SU-DHL-6 (cell line): ENCODE data around the gene ZMAT1.

Experiments
- H2AFZ ChIP-seq: fragments of 200-600 bp; sonication (generic); 2 replicates; pipeline ENCODE4 v1.6.1; 2014; ENCODE audit warnings: low read depth, mild to moderate bottlenecking, moderate library complexity, mixed read lengths, antibody characterized with exemption, low read length; ENCODE audit not compliant: severe bottlenecking
- H3F3A ChIP-seq: fragments of 200-600 bp; shearing (Covaris generic); 2 replicates; pipeline ENCODE4 v1.6.0; 2016; ENCODE audit warnings: antibody characterized with exemption, mild to moderate bottlenecking; ENCODE audit not compliant: insufficient read depth
- H3K27ac ChIP-seq: fragments of 200-600 bp; sonication (generic); 2 replicates; pipeline ENCODE4 v1.5.1; 2016; ENCODE audit warnings: low read depth, mild to moderate bottlenecking, low read length, moderate library complexity, mixed read lengths
- H3K27me3 ChIP-seq: fragments of 200-600 bp; sonication (generic), shearing (Covaris generic); 2 replicates; pipeline ENCODE4 v1.6.0; 2014; ENCODE audit warnings: mild to moderate bottlenecking, low read length
- H3K36me3 ChIP-seq: fragments of 200-600 bp; sonication (generic); 2 replicates; pipeline ENCODE4 v1.6.1; 2014; ENCODE audit warnings: mild to moderate bottlenecking, low read length, mixed read lengths
- H3K4me2 ChIP-seq: fragments of 300-600, 200-600 bp; shearing (Covaris generic), sonication (generic); 2 replicates; pipeline ENCODE4 v1.6.0; 2014; ENCODE audit warnings: low read length, low read depth, mild to moderate bottlenecking; ENCODE audit not compliant: poor library complexity, severe bottlenecking
- H3K4me3 ChIP-seq: fragments of 200-600 bp; sonication (generic); 2 replicates; pipeline ENCODE4 v1.5.1; 2014; ENCODE audit warnings: antibody characterized with exemption, low read length, mild to moderate bottlenecking, mixed read lengths; ENCODE audit not compliant: insufficient read depth, poor library complexity, severe bottlenecking
- H3K79me2 ChIP-seq: fragments of 200-600 bp; sonication (generic); 2 replicates; pipeline ENCODE4 v1.6.1; 2014; ENCODE audit warnings: mild to moderate bottlenecking, low read length, moderate library complexity; ENCODE audit not compliant: insufficient read depth
- H3K9ac ChIP-seq: fragments of 200-600 bp; sonication (generic); 2 replicates; pipeline ENCODE4 v1.7.0; 2014; ENCODE audit warnings: mild to moderate bottlenecking, low read length
- H3K9me2 ChIP-seq: fragments of 200-600 bp; sonication (generic); replicated peaks from 2 replicates; pipeline ENCODE4 v1.6.1; 2014; ENCODE audit warnings: low read length; ENCODE audit not compliant: insufficient read depth
- H3K9me3 ChIP-seq: fragments of 200-600 bp; sonication (generic); 2 replicates; pipeline ENCODE4 v1.6.1; 2014; ENCODE audit warnings: low read length, mixed read lengths; ENCODE audit not compliant: insufficient read depth
- H4K20me1 ChIP-seq: fragments of 200-600 bp; sonication (generic); 2 replicates; pipeline ENCODE4 v1.6.1; 2014; ENCODE audit warnings: low read depth, mild to moderate bottlenecking, antibody characterized with exemption, low read length, moderate library complexity, mixed read lengths
- EZH2phosphoT487 ChIP-seq: fragments of 200-600 bp; sonication (generic), shearing (Covaris generic); conservative IDR thresholded peaks from 2 replicates; pipeline ENCODE4 v1.6.1; 2018; ENCODE audit warnings: mild to moderate bottlenecking, antibody characterized with exemption, low read length, moderate library complexity, mixed read lengths
- TF ChIP-seq, protein P1 (sequence below): fragments of 200-600 bp; sonication (generic); IDR thresholded peaks from one replicate; pipeline ENCODE4 v1.5.1; 2017; ENCODE audit warnings: antibody characterized with exemption, mild to moderate bottlenecking, low read length, moderate library complexity; ENCODE audit not compliant: insufficient read depth, poor library complexity, severe bottlenecking

The ZMAT1 gene

DNA sequence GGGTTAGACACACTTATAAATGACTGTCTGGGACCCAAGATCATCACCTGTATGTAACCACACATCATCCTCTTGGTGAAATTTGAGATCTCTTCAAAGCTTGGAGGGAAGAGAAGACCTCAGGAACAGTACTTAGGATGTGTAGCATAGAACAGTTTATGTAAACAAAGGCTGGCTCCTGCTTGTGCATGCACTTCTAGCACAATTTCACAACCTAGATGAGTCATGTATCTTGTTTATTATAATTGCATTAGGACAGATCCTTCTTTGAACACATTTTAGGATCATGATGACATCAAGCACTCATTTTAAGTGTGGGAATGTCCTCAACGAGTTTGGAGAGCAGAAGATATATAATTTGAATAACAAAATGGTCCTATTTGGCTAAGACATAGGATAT is 26.3 kb upstream of the ZMAT1 start:
- H3K9me2 ChIP-seq: no peaks in the 10 kb centered on the region
- no peak overlapping the region for H3K4me2 ChIP-seq
- no peaks in the 10 kb centered on the region for H4K20me1 ChIP-seq
- no peak overlapping the region for H3K9ac ChIP-seq
- H2AFZ ChIP-seq: no peak overlapping the region
- no peak overlapping the region for H3K27ac ChIP-seq
- H3K27me3 ChIP-seq: no peaks in the 10 kb centered on the region
- H3F3A ChIP-seq: no peaks in the 10 kb centered on the region
- H3K9me3 ChIP-seq: no peaks in the 10 kb centered on the region
- H3K79me2 ChIP-seq: no peaks in the 10 kb centered on the region
- TF ChIP-seq, protein P1, sequence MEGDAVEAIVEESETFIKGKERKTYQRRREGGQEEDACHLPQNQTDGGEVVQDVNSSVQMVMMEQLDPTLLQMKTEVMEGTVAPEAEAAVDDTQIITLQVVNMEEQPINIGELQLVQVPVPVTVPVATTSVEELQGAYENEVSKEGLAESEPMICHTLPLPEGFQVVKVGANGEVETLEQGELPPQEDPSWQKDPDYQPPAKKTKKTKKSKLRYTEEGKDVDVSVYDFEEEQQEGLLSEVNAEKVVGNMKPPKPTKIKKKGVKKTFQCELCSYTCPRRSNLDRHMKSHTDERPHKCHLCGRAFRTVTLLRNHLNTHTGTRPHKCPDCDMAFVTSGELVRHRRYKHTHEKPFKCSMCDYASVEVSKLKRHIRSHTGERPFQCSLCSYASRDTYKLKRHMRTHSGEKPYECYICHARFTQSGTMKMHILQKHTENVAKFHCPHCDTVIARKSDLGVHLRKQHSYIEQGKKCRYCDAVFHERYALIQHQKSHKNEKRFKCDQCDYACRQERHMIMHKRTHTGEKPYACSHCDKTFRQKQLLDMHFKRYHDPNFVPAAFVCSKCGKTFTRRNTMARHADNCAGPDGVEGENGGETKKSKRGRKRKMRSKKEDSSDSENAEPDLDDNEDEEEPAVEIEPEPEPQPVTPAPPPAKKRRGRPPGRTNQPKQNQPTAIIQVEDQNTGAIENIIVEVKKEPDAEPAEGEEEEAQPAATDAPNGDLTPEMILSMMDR: no peak
- TF ChIP-seq EZH2phosphoT487: no peak
- no peaks in the 10 kb centered on the region for H3K36me3 ChIP-seq
- H3K4me3 ChIP-seq: no peak overlapping the region

GRCh38 chrX:101957174-101957573 is 25.3 kb upstream of the ZMAT1 start:
- no peaks in the 10 kb centered on the region for H3K27me3 ChIP-seq
- no peak overlapping the region for H3K4me2 ChIP-seq
- no peaks in the 10 kb centered on the region for H3F3A ChIP-seq
- no peak overlapping the region for H3K27ac ChIP-seq
- H3K4me3 ChIP-seq: no peak overlapping the region
- no peaks in the 10 kb centered on the region for H3K9me2 ChIP-seq
- H3K79me2 ChIP-seq: no peaks in the 10 kb centered on the region
- H3K9ac ChIP-seq: no peak overlapping the region
- no peaks in the 10 kb centered on the region for H3K36me3 ChIP-seq
- H4K20me1 ChIP-seq: no peaks in the 10 kb centered on the region
- no peak for TF ChIP-seq EZH2phosphoT487
- TF ChIP-seq, protein P1: no peak
- H2AFZ ChIP-seq: no peak overlapping the region
- H3K9me3 ChIP-seq: no peaks in the 10 kb centered on the region

- no peak overlapping the region for H2AFZ ChIP-seq
- TF ChIP-seq, protein P1: no peak
- no peak for TF ChIP-seq EZH2phosphoT487
- H3K36me3 ChIP-seq: no peaks in the 10 kb centered on the region
- H3K9me3 ChIP-seq: no peaks in the 10 kb centered on the region
- H3K9me2 ChIP-seq: no peaks in the 10 kb centered on the region
- H4K20me1 ChIP-seq: no peaks in the 10 kb centered on the region
- H3K27me3 ChIP-seq: no peaks in the 10 kb centered on the region
- H3K4me3 ChIP-seq: no peak overlapping the region
- no peak overlapping the region for H3K4me2 ChIP-seq
- H3F3A ChIP-seq: no peaks in the 10 kb centered on the region
- no peaks in the 10 kb centered on the region for H3K79me2 ChIP-seq
- H3K9ac ChIP-seq: no peak overlapping the region
- no peak overlapping the region for H3K27ac ChIP-seq
These were observed 24.7 kb upstream of the ZMAT1 start for GRCh38 chrX:101956556-101956955.
